Fibroblast of pulmonary artery (primary cell): ENCODE data around the gene FSIP1.

Source experiments
- DNase-seq: peaks from one replicate; pipeline ENCODE4 v3.0.0-alpha.2; 2010; ENCODE audit warnings: low read depth
- H3K4me3 ChIP-seq: replicated peaks from 2 replicates; pipeline ENCODE4 v1.5.1; 2011; ENCODE audit warnings: low read depth, mild to moderate bottlenecking, control low read depth, low read length, moderate library complexity
- TF ChIP-seq, protein P1 (sequence below): IDR thresholded peaks from 2 replicates; pipeline ENCODE4 v1.5.1; 2011; ENCODE audit warnings: mild to moderate bottlenecking, control low read depth, low read length, inconsistent platforms; ENCODE audit errors: missing control alignments

FSIP1 gene

GRCh38 chr15:39597336-39597735, 185.3 kb downstream of the FSIP1 start:
- no peak overlapping the region for H3K4me3 ChIP-seq
- TF ChIP-seq, protein P1, sequence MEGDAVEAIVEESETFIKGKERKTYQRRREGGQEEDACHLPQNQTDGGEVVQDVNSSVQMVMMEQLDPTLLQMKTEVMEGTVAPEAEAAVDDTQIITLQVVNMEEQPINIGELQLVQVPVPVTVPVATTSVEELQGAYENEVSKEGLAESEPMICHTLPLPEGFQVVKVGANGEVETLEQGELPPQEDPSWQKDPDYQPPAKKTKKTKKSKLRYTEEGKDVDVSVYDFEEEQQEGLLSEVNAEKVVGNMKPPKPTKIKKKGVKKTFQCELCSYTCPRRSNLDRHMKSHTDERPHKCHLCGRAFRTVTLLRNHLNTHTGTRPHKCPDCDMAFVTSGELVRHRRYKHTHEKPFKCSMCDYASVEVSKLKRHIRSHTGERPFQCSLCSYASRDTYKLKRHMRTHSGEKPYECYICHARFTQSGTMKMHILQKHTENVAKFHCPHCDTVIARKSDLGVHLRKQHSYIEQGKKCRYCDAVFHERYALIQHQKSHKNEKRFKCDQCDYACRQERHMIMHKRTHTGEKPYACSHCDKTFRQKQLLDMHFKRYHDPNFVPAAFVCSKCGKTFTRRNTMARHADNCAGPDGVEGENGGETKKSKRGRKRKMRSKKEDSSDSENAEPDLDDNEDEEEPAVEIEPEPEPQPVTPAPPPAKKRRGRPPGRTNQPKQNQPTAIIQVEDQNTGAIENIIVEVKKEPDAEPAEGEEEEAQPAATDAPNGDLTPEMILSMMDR: no peak
- no peak for DNase-seq

GRCh38 chr15:39596358-39597051, 186.1 kb downstream of the FSIP1 start:
- no peak overlapping the region for H3K4me3 ChIP-seq
- TF ChIP-seq, protein P1: no peak
- peak; percentile 54 for DNase-seq

DNA sequence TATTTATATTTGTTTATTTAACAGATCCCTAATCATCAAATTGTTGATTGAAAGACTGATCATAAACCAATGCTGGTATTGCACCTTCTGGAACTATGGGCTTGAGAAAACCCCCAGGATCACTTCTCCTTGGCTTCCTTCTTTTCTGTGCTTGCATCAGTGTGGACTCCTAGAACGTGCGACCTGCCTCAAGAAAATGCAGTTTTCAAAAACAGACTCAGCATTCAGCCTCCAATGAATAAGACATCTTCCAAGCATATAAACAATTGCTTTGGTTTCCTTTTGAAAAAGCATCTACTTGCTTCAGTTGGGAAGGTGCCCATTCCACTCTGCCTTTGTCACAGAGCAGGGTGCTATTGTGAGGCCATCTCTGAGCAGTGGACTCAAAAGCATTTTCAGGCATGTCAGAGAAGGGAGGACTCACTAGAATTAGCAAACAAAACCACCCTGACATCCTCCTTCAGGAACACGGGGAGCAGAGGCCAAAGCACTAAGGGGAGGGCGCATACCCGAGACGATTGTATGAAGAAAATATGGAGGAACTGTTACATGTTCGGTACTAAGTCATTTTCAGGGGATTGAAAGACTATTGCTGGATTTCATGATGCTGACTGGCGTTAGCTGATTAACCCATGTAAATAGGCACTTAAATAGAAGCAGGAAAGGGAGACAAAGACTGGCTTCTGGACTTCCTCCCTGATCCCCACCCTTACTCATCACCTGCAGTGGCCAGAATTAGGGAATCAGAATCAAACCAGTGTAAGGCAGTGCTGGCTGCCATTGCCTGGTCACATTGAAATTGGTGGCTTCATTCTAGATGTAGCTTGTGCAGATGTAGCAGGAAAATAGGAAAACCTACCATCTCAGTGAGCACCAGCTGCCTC, 187.1 kb downstream of the FSIP1 start:
- peak; percentile 54 for DNase-seq
- H3K4me3 ChIP-seq: no peak overlapping the region
- TF ChIP-seq, protein P1: no peak

DNA sequence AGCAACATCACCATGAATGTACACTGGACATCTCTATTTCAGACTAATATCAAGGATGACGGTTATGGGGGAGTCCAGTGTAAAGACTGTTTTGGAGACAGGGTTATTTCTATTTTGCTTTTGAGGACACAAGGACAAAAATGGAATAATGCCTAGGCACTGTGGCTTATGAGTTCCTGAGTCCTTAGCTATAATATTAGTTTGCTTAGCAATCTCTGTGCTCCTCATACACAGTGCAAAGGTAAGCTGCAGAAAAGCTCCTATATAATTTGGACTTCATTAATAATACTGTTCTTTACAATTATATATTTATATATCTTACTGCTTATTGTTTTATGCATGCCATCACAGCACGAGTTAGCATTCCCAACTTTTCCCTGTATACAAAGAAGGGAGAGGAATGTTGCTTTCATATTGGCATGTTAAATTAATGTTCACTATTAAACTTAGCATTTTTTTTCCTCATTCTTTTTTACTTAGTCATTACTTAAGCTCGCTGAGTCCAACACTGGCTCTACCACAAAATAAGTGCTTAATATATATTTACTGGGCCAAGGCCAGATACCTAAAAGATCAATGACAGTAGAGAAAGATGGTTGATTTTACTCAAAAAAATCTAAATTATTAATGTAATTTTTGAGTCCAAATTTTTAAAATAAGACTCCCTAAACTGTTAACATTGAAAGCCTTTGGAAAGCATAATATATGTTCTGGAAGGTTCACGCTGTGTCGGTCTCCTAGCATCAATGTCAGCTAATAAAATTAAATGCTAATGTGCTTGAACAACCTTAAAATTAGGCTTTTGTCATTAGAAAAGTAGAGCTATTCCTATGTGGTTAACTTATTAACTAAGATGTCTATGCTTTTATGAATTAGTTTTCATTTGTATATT, 187.9 kb downstream of the FSIP1 start:
- H3K4me3 ChIP-seq: no peak overlapping the region
- DNase-seq: peak; percentile 56
- TF ChIP-seq, protein P1: no peak

DNA sequence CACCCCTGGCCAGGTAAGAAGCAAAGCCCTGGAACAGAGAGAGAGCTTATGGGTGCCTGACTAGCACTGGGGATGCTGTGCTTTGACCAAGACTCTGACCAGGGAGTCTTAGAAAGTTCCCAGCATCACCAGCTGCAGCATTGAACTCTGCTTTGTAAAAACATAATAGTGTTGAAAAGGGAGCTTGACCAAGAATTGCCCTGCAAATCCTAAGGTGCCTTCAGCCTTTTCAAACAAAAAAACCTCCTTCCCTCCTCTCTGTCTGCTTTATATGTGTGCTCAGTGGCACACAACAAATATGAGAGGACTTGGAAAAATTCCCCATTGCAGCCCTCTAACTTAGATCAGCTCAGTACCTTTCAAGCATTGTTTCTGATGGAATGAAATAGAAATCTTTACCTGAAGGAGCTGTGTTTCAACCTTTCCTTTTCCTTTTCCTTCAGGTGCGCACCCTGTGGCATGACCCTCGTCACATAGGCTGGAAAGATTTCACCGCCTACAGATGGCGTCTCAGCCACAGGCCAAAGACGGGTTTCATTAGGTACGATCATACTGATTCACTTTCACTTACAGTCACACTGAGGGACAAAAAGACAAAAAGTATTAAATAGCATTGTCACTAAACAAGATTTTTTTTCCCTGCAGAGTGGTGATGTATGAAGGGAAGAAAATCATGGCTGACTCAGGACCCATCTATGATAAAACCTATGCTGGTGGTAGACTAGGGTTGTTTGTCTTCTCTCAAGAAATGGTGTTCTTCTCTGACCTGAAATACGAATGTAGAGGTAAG, 188.8 kb downstream of the FSIP1 start:
- no peak overlapping the region for H3K4me3 ChIP-seq
- TF ChIP-seq, protein P1: no peak
- DNase-seq: peak; percentile 49
